Fibroblast of upper back skin (primary cell): Measurements from ENCODE around the gene NFX1.
A peak's percentile ranks its signal among the peaks of the same experiment; 100 is the strongest.
"Not testable (repeated sequence)": the region's sequence is repeated elsewhere in the genome, so short reads cannot be mapped to it uniquely, and the experiment has no call there.

ENCODE experiments used
- DNase-seq: peaks from one replicate; pipeline ENCODE4 v3.0.0-alpha.2; 2013

Gene NFX1

GRCh38 chr9:33393581-33393980, 103.3 kb downstream of the NFX1 start:
- DNase-seq, result no peak

GRCh38 chr9:33393986-33394385, 103.7 kb downstream of the NFX1 start:
- not testable (repeated sequence) for DNase-seq

- DNase-seq, result not testable (repeated sequence)
These were observed 105.0 kb downstream of the NFX1 start for GRCh38 chr9:33395159-33395879.

DNA sequence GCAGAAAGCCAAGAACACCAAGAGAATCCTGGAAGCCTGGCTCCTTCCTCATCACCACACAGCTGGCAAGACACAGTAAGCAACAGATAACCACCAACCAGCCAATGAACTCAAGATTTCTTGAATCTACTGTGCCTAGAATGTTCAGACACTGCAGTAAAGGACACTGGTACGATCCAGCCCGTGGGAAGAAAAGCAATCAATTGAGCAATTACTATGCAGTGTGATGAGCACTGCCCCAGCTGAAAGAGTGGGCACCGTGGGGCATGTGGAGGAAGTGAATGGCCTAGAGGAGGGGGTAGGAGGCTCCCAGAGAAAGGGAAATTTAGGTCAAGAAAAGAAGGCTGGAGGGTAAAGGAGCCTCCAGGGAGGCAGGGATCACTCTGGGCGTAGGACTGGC, 107.5 kb downstream of the NFX1 start:
- DNase-seq, result not testable (repeated sequence)

- not testable (repeated sequence) for DNase-seq
These were observed 108.7 kb downstream of the NFX1 start for GRCh38 chr9:33399047-33399446.

DNA sequence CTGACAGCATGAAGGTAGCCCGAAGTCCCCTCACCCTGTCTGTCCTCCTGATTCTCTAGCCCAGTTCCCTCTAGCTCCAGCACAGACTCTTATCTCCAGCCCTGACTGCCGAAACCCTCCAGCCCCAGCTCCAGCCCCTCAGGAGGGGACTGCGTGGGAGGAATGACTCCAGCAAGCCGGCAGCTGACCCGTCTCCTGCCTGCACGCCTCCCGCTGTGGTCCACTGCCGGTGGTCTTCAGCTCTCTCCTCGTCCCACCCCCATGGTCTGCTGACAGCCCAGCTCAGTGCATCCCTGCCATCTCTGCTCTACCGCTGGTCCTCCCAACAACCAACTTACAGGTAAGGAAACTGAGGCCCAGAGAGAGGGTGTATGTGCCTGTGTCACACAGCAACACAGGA, 111.5 kb downstream of the NFX1 start:
- not testable (repeated sequence) for DNase-seq

- not testable (repeated sequence) for DNase-seq
These were observed 112.1 kb downstream of the NFX1 start, which contains the start of gene AQP7 for GRCh38 chr9:33402371-33402770. AQP7 (minus strand) TSS chr9:33402568; CDS start chr9:33401262, 1,306 bp downstream.

GRCh38 chr9:33403941-33404787, 113.8 kb downstream of the NFX1 start:
- no peak for DNase-seq

- DNase-seq, result no peak
These were observed 114.6 kb downstream of the NFX1 start for GRCh38 chr9:33404788-33405362.

DNA sequence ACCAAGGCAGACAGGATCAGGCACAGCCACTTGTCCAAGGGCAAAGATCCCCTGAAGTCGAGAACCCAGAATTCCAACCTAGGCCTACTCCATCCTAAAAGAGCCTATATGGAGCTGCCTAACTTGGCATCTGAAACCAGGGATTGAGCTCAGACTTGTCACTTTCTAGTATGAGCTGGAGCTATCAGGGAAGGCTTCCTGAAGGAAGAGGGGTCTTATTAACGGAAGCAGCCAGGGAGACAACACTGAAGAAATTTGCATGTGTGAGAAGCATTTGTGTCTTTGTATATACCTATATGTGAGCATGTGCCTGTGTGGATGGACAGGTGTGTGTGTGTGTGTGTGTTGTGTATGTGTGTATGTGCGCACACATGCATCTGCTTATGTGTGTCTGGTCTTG, 116.7 kb downstream of the NFX1 start:
- DNase-seq, result no peak

DNA sequence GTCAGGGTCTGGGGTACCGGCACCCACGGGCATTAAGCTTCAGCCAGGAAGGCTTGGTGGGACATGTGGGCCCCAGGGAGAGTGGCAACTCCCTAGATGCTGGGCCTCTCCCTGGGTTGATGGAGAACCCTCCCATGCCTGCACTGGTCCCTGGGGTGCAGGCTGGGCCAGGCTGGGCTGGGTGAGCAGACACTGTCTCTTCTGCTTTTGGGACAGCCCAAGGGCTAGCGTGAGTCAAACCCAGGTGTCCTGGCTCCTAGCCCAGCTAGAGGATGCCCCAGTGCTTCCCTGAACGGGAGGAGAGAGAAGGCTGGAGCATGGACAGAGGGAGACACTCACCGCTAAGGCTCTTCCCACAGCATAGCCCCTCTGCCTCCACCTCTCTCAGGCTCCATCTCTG, 117.8 kb downstream of the NFX1 start:
- no peak for DNase-seq

- no peak for DNase-seq
These were observed 124.0 kb downstream of the NFX1 start for GRCh38 chr9:33414268-33414667.

- DNase-seq, result no peak
These were observed 124.7 kb downstream of the NFX1 start for GRCh38 chr9:33414889-33415500.

GRCh38 chr9:33415501-33416038, 125.3 kb downstream of the NFX1 start:
- DNase-seq, result peak; percentile 22

- DNase-seq, result no peak
These were observed 126.7 kb downstream of the NFX1 start for GRCh38 chr9:33416996-33417395.

GRCh38 chr9:33418090-33418489, 127.8 kb downstream of the NFX1 start:
- DNase-seq, result no peak

GRCh38 chr9:33419708-33420303, 129.5 kb downstream of the NFX1 start:
- DNase-seq, result no peak
